Right lobe of liver (tissue), 4 donors: ENCODE measurements around the gene HSD17B3.

Experiments
- POLR2A ChIP-seq: fragments of 450-650 bp; IDR thresholded peaks from one replicate; pipeline ENCODE4 v1.6.1; 2017; ENCODE audit warnings: antibody characterized with exemption, mild to moderate bottlenecking
- TF ChIP-seq, protein P1 (sequence below), 4 donors: fragments of 200-600 bp in 3 of 4; fragments of 450-650 bp in 1 of 4; IDR thresholded peaks; one replicate each; pipeline versions ENCODE4 v1.5.1 to v1.8.0; 2016 to 2022; ENCODE audit warnings: antibody characterized with exemption in 4 of 4, mild to moderate bottlenecking in 2 of 4
- donor health status: DM: no; HTN: no; CAD: no.
- donor health status: DM: no; HTN: no; CAD: no.
- donor health status: DM: no; HTN: yes; CAD: no.

DNA sequence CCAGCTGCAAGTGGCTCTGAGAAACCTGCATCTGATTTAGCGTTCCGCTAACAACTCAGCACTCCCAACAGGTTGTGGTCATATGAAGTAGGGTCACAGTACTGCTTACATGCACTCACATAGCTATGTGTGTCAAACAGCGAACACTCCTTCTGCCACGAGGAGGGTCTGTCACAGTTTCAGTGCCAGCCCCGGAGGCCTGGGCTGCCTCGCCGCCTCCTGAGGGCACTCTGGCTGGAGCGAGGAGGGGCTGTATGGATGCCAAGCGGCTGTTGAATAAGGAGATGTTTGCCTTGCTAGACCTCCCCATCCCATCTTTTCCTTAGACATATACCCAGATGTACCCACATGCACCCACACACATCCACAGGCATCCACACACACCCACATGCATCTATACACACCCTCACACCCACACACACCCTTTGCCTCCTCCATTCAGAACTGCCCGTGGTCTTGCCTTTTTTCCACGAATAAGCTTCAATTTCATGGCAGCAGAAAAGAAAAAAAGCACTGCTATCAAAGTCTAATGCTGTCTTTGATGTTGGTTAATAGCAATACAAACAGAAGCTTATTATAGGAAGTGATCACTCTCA, 95.7 kb downstream of the HSD17B3 start:
- TF ChIP-seq POLR2A = no peak
- TF ChIP-seq, protein P1, sequence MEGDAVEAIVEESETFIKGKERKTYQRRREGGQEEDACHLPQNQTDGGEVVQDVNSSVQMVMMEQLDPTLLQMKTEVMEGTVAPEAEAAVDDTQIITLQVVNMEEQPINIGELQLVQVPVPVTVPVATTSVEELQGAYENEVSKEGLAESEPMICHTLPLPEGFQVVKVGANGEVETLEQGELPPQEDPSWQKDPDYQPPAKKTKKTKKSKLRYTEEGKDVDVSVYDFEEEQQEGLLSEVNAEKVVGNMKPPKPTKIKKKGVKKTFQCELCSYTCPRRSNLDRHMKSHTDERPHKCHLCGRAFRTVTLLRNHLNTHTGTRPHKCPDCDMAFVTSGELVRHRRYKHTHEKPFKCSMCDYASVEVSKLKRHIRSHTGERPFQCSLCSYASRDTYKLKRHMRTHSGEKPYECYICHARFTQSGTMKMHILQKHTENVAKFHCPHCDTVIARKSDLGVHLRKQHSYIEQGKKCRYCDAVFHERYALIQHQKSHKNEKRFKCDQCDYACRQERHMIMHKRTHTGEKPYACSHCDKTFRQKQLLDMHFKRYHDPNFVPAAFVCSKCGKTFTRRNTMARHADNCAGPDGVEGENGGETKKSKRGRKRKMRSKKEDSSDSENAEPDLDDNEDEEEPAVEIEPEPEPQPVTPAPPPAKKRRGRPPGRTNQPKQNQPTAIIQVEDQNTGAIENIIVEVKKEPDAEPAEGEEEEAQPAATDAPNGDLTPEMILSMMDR (IDR thresholded peaks at IDR 0.05) = no peak
